ENCODE data around the gene TSPAN8. TPM values are rescaled to one million over a fixed set of nuclear protein-coding genes. Genes with fewer than 3 reads are reported as not detected.

TSPAN8 gene
- total RNA-seq, 4 donors from 2014 or later: 5.9 to 22.9 (median 18.9) TPM

DNA sequence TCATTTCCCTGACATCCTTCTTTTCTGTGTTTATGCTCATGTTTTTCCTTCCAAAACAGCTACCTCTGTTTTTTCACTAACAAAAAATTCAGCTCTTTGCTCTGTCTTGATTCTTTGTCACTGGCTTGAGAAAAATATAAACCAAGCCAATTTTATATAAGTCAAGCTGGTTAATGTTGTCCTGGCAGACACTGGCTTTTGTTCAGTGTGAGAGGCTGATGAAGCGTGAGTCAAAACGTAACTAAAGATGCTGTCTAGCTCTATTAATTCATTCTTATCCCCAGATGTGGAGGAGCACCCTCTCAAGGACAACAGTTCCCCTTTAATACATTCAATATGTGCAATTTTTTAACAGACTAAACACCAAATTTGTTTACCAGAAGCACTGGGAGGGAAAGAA, 15.8 kb downstream of the TSPAN8 start:
- TF ChIP-seq CTCF (IDR thresholded peaks at IDR 0.05) (no peak), POLR2A (IDR thresholded peaks at IDR 0.05) (no peak)
- intact Hi-C loops (cut with DNase I; ENCODE audit: low total_unique reads): no loop called here
- H3K4me3 ChIP-seq (ENCODE audit: low read depth, poor library complexity, severe bottlenecking): no peak overlapping the region
- no peak for DNase-seq (ENCODE audit: low spot score in 2 of 2)
- WGBS, 2 donors: 59 to 66% methylated on average over 2 of the region's 2 CpGs

- 63 to 89% methylated on average over 1 of the region's 1 CpG for WGBS, 2 donors
- intact Hi-C loops (cut with DNase I; ENCODE audit: low total_unique reads): no loop called here
- TF ChIP-seq POLR2A (IDR thresholded peaks at IDR 0.05) (no peak), CTCF (IDR thresholded peaks at IDR 0.05) (no peak)
- DNase-seq (ENCODE audit: low spot score in 2 of 2): peak in 1 of 2 donors; percentile 29
- H3K4me3 ChIP-seq (ENCODE audit: low read depth, poor library complexity, severe bottlenecking): no peak overlapping the region
Observed at GRCh38 chr12:71141378-71141926, 16.3 kb downstream of the TSPAN8 start.

GRCh38 chr12:71139153-71139735, 18.6 kb downstream of the TSPAN8 start:
- TF ChIP-seq CTCF (IDR thresholded peaks at IDR 0.05) (no peak), POLR2A (IDR thresholded peaks at IDR 0.05) (no peak)
- no peak for DNase-seq (ENCODE audit: low spot score in 2 of 2)
- 77 to 87% methylated on average over 6 of the region's 6 CpGs for WGBS, 2 donors
- intact Hi-C loops (cut with DNase I; ENCODE audit: low total_unique reads): no loop called here
- no peak overlapping the region for H3K4me3 ChIP-seq (ENCODE audit: low read depth, poor library complexity, severe bottlenecking)

- no peak for TF ChIP-seq POLR2A (IDR thresholded peaks at IDR 0.05)
- no peak for TF ChIP-seq CTCF (IDR thresholded peaks at IDR 0.05)
- intact Hi-C loops (cut with DNase I; ENCODE audit: low total_unique reads): no loop called here
- no peak for DNase-seq (ENCODE audit: low spot score in 2 of 2)
- 91% methylated on average over 3 of the region's 3 CpGs for WGBS, 2 donors
- no peak overlapping the region for H3K4me3 ChIP-seq (ENCODE audit: low read depth, poor library complexity, severe bottlenecking)
Observed at GRCh38 chr12:71138011-71138410, 19.8 kb downstream of the TSPAN8 start.

GRCh38 chr12:71135812-71136176, 22.0 kb downstream of the TSPAN8 start:
- H3K4me3 ChIP-seq (ENCODE audit: low read depth, poor library complexity, severe bottlenecking): no peak overlapping the region
- DNase-seq (ENCODE audit: low spot score in 2 of 2): no peak
- no peak for TF ChIP-seq POLR2A (IDR thresholded peaks at IDR 0.05)
- no peak for TF ChIP-seq CTCF (IDR thresholded peaks at IDR 0.05)
- 63 to 70% methylated on average over 3 of the region's 3 CpGs for WGBS, 2 donors
- intact Hi-C loops (cut with DNase I; ENCODE audit: low total_unique reads): no loop called here

Data from lower leg skin (tissue), 4 donors.